Stimulated activated CD8-positive, alpha-beta memory T cell treated with anti-CD3 and anti-CD28 coated beads, Interleukin-15, amount 100 ng/mL, for 4 hours (primary cell): ENCODE results near the gene TMBIM1.
"Not testable (repeated sequence)": the region's sequence is repeated elsewhere in the genome, so short reads cannot be mapped to it uniquely, and the experiment has no call there.

Source experiments
- DNase-seq, 2 donors: peaks; one replicate each; pipeline ENCODE4 v3.0.0-alpha.2; 2020; ENCODE audit warnings: low read depth in 2 of 2

The TMBIM1 gene

GRCh38 chr2:218291318-218292047, 820 bp downstream of the TMBIM1 start:
- DNase-seq, result no peak

GRCh38 chr2:218290316-218291261, 1.7 kb downstream of the TMBIM1 start:
- DNase-seq, result no peak

GRCh38 chr2:218289639-218290315, 2.5 kb downstream of the TMBIM1 start:
- no peak for DNase-seq

GRCh38 chr2:218286570-218287459, 5.5 kb downstream of the TMBIM1 start:
- DNase-seq, result peak; percentile 65 to 76

GRCh38 chr2:218285604-218286003, 6.7 kb downstream of the TMBIM1 start:
- no peak for DNase-seq

- DNase-seq, result peak; percentile 45 to 56
These were observed 8.0 kb downstream of the TMBIM1 start for GRCh38 chr2:218284106-218284811.

GRCh38 chr2:218282173-218282991, 9.9 kb downstream of the TMBIM1 start:
- DNase-seq, result no peak

GRCh38 chr2:218281449-218281848, 10.9 kb downstream of the TMBIM1 start:
- DNase-seq, result no peak

GRCh38 chr2:218280260-218280870, 11.9 kb downstream of the TMBIM1 start:
- DNase-seq, result no peak

GRCh38 chr2:218278531-218279360, 13.6 kb downstream of the TMBIM1 start:
- DNase-seq, result no peak

GRCh38 chr2:218277921-218278320, 14.4 kb downstream of the TMBIM1 start:
- no peak for DNase-seq

GRCh38 chr2:218276986-218277755, 15.1 kb downstream of the TMBIM1 start:
- no peak for DNase-seq

- no peak for DNase-seq
These were observed 16.8 kb downstream of the TMBIM1 start for GRCh38 chr2:218275371-218276072.

GRCh38 chr2:218274586-218274985, 17.7 kb downstream of the TMBIM1 start:
- DNase-seq, result no peak

- DNase-seq, result no peak
These were observed 18.4 kb downstream of the TMBIM1 start for GRCh38 chr2:218273908-218274249.

GRCh38 chr2:218273214-218273907, 18.9 kb downstream of the TMBIM1 start:
- DNase-seq, result not testable (repeated sequence)
